ENCODE results near the gene FJX1.

- TF ChIP-seq CTCF (IDR thresholded peaks at IDR 0.05) = no peak
- no peak for TF ChIP-seq TEAD4 (CRISPR knock-in tag; IDR thresholded peaks at IDR 0.05)
- TF ChIP-seq SP1 (CRISPR knock-in tag; conservative IDR thresholded peaks at IDR 0.05) = no peak
- TF ChIP-seq EMX1 (CRISPR knock-in tag; IDR thresholded peaks at IDR 0.05) = no peak
Observed at GRCh38 chr11:35647421-35648093, 29.3 kb downstream of the FJX1 start.
